Renal pelvis (tissue), 4 donors: ENCODE data around the gene JPH4. TPM values are rescaled to one million over a fixed set of nuclear protein-coding genes. Genes with fewer than 3 reads are reported as not detected.
A peak's percentile ranks its signal among the peaks of the same experiment; 100 is the strongest.

Source experiments
- DNase-seq: peaks from one replicate; pipeline ENCODE4 v3.0.0-alpha.2; 2013
- polyA plus RNA-seq, 3 donors: library from polyadenylated mRNA; unstranded; fragments of 120-200 nt; gene quantifications; one replicate each; pipeline ENCODE4 v1.2.1, GENCODE V29; 2013; ENCODE audit not compliant: insufficient read length in 3 of 3

Gene JPH4
- polyA plus RNA-seq, 3 donors = 9.1 to 13.5 (median 11.9) TPM

DNA sequence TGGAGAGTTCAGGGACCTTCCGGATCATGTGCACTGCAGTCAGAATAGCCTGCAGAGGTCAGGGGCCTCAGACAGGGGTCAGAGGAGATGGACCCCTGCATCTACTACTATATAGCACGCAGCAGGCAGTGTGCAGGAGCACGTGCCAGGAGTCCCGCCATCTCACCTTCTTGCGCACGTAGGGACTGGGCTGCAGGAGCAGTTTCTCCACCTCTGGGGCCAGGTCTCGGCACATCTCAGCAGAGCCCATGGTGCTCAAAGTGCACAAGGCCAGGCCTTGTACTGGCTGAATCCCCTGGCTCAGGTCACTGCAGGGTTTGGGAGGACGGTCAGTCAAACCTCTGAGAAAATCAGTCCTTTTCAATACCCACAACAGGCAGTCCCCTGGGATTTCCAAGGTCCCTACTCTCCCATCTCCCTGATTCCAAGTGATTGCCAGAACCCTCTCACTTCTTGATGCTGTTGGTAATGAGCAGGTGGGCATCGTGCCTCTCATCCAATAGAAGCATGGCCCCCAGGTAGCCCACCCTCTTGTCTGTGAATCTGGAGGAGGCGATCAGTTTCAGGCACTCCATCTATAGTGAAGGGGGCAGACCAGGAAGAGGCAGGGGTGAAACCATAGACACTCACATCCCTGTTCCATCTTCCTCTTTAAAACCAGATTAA lies 12.3 kb downstream of the JPH4 start:
- no peak for DNase-seq

DNA sequence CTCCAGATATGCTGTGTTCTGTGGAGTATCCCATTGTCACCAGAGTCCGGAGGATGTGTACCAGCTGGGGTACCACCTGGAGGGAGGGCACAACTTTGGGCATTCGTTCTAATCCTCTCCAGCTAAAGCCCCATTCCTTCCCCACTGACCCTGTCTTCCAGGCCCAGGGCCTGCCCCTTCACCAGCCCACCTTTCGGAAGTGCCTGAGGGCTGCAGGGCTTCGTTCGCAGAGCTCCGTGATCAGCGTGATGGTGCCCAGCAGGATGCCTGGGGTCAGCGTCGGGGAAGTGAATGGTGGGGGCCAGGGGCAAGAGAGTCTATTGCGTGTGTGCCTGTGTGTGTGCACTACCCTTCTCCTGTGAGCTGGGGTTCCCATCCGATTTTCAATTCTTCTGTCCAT lies 13.0 kb downstream of the JPH4 start:
- DNase-seq = no peak

GRCh38 chr14:23564876-23565275 lies 13.7 kb downstream of the JPH4 start:
- no peak for DNase-seq

- no peak for DNase-seq
Measured at GRCh38 chr14:23564181-23564812, 14.3 kb downstream of the JPH4 start.

GRCh38 chr14:23563473-23564180 lies 15.0 kb downstream of the JPH4 start:
- no peak for DNase-seq

DNA sequence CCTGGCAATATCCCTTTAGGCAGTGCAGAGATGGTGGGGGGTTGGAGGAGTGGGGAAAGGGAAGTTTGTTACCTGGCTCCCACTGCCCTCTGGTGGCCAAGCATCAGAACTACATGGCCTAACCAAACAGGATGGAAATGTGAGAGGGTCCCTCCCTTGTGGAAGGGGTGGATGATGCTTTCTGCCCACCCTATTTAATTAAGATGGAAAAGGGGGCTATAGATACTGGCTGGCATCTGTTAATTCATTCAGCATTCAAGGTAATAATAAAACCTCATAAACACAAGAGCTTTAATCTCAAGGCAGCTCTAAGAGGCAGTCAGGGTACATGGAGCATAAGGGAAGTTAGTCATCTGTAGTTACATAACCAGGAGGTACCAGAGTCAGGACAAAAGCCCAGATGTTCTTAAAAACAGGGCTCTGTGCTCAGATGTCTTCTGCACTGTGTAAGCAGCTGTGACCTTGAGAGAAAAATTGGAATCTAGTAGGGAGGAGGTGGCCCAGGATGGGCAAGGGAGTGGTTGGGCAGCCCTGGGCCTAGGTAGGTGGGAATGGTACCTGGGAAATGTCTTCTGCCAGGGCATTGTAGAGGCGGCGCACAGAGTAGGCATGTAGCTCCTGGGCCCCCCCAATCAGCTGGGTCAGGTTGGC lies 15.6 kb downstream of the JPH4 start:
- peak; percentile 57 for DNase-seq

GRCh38 chr14:23561873-23562821 lies 16.4 kb downstream of the JPH4 start:
- DNase-seq = no peak

- no peak for DNase-seq
Measured at GRCh38 chr14:23561259-23561658, 17.3 kb downstream of the JPH4 start.

GRCh38 chr14:23559926-23560520 lies 18.6 kb downstream of the JPH4 start:
- DNase-seq = no peak

GRCh38 chr14:23559010-23559925 lies 19.3 kb downstream of the JPH4 start:
- no peak for DNase-seq

DNA sequence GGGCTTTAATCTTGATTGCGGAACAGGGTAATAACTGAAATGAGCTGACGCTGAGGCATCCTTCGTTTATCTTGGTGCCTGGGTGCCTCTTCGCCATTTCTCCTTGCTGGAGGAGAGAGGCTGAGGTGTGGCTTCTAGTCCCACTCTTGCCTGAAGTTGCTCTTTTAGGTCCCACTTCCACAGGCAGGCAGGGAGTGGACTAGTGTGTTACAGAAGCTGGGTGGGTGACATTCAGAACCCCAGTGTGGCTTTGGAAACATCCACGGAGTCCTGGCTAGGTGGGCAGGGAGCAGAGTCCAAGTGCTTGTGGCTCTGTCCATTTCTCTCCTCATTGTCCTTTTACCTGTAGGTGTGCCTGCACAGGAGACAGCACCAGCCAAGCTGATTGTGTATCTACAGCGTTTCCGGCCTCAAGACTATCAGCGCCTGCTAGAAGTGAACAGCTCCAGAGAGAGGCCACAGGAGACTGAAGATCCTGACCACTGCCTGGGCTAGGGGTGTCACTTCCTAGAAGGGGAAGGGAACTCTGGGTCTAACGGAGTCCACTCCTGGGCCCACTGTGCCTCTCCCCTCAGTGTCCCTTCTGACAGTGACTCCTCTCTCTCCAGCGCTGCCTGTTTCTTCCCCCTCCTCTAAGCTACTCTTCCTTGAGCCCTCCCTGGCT lies 20.1 kb downstream of the JPH4 start:
- DNase-seq = no peak

DNA sequence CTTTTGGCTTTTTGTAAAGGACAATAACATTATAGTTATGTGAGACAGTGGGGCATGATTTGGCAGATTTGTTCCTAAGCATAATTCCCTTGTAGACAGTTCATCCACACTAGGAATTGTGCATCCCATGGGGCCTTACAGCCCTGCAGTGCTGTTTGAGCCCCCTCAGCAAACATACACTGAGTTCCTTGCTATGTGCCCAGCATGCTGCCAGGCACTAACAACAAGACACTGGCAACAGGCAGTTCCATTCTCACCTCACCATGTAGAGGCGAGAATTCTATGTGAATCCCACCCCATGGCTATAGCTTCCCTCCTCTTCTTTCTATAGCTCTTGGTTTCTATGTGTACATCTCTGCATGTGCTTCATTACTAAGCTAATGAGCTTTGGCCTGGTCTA lies 20.6 kb downstream of the JPH4 start:
- no peak for DNase-seq

- DNase-seq = no peak
Measured at GRCh38 chr14:23557521-23557920, 21.1 kb downstream of the JPH4 start.

DNA sequence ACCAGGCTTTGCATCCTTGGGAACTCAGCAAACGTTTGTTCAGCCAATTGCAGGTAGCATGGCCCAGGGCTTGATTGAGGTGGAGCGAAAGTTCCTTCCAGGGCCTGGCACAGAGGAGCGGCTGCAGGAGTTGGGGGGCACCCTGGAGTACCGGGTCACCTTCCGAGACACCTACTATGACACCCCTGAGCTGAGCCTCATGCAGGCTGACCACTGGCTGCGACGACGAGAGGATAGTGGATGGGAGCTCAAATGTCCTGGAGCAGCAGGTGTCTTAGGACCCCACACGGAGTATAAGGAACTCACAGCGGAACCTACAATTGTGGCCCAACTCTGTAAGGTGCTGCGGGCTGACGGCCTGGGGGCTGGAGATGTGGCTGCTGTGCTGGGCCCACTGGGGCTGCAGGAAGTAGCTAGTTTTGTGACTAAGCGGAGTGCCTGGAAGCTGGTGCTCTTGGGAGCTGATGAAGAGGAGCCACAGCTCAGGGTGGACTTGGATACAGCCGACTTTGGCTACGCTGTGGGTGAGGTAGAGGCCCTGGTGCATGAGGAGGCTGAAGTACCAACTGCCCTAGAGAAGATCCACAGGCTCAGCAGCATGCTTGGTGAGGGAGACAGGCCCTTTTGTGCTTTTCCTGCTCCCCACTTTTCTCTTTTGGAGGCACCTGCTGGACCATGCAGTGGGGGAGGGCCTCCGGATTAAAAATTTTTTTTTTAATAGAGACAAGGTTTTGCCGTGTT lies 21.7 kb downstream of the JPH4 start:
- DNase-seq = no peak

DNA sequence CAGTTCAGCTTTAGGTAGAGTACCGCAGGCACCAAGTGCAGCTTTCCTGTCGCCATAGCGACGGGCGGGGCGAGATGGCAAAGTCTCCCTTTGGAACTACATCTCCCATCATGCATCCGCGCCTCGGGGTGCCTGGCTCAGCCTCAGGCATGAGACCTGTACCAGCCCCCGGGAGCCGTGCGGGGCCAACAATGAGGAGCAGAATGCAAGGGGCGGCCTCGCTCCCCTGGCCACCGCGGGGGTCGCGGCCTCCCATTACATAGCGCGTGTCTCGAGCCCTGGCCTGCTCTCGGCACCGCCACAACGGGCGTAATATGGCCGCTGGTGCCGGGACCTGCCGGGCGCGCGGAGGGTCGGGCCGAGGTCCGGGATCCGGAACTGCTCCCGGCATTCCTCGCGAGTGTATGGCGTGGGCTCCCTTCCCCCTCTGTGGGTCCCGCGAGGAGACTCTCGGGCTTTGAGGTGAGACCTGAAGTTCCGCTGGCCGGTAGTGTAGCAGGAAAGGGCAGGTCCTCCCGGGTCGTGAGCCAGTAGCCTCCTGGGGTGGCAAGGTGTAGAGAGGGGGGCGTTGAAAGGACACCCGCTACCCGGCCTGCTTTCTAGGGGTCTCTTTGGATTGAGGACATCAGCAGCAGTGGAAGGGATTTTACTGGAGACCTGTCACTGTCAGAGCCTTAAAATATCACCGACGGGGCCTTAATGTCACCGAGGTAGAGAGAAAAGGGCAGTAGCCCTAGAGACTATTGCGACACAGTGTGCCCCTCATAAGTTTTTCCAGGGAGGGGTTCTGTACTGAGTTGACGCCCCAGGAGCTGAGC lies 22.5 kb downstream of the JPH4 start, which contains the start of gene THTPA:
Gene THTPA (plus strand): TSS at position 390 of the 818 bp plus-strand sequence. CDS start 487 bp downstream, outside the sequence.
- DNase-seq = peak; percentile 89

GRCh38 chr14:23555533-23555881 lies 23.1 kb downstream of the JPH4 start:
- DNase-seq = no peak

DNA sequence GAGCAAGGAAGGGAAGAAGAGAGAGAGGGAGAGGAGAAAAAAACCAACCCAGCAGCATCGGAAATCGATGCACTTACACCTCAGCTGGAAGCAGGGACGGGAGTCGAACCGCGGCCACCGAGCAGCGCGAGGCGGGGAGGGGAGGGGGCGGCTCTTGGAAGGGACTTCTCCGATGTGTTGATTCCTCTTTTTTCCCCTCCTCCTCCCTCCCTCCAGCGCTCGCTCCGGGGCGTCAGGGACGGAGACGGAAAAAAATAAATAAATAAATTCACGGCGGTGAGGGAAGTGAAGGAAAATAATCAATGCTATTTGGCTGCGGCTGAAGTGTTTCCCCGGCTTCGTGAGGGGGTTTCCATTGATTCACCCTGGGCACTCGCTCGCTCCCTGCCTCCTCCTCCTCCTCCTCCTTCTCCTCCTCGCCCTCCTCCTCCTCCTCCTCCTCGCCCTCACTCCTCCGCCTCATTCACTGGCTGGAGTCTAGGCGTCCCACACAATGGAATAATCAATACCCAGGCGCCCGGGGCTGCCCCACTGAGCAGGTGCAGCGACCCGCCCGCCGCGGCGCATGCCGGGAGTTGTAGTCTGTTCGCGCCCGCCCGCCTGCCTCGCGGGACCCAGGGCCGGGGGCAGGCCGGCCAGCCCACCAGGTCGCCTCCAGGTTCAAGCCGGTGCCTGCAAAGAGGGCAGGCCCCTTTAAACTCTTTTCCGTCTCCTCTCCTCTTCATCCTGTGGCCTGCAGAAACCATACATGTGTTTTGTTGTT lies 27.1 kb downstream of the JPH4 start, which contains the start of gene ZFHX2:
Gene ZFHX2 (minus strand): TSS at position 500 of the 763 bp plus-strand sequence. CDS start 16,440 bp downstream, outside the sequence.
- no peak for DNase-seq
